Body of pancreas (tissue), 4 donors: Measurements from ENCODE around the gene IFNAR1.

ENCODE experiments used
- CTCF ChIP-seq, 7 experiments: fragments of 450-650 bp in 4 of 7; fragments of 200-600 bp in 3 of 7; sonication (generic) in 3 of 7; IDR thresholded peaks; one replicate each; pipeline ENCODE4 v1.5.1; 2016 to 2019; ENCODE audit warnings: antibody characterized with exemption in 7 of 7
- POLR2A ChIP-seq, 3 donors: fragments of 450-650 bp; IDR thresholded peaks; one replicate each; pipeline ENCODE4 v1.6.1; 2016; ENCODE audit warnings: antibody characterized with exemption in 3 of 3, mild to moderate bottlenecking in 2 of 3

- no peak for TF ChIP-seq CTCF (IDR thresholded peaks at IDR 0.05)
- TF ChIP-seq POLR2A (IDR thresholded peaks at IDR 0.05): no peak
Observed at GRCh38 chr21:33317786-33318486, 6.8 kb upstream of the IFNAR1 start.
